HG03378 (cell line): Measurements from ENCODE around the gene PLA2G4D.

ENCODE experiments used
- ATAC-seq: cut with Tn5 transposase; IDR thresholded peaks from one replicate; pipeline ENCODE4 v1.9.1; 2021; ENCODE audit warnings: mild to moderate bottlenecking, moderate library complexity; ENCODE audit not compliant: unreplicated experiment

Gene PLA2G4D

DNA sequence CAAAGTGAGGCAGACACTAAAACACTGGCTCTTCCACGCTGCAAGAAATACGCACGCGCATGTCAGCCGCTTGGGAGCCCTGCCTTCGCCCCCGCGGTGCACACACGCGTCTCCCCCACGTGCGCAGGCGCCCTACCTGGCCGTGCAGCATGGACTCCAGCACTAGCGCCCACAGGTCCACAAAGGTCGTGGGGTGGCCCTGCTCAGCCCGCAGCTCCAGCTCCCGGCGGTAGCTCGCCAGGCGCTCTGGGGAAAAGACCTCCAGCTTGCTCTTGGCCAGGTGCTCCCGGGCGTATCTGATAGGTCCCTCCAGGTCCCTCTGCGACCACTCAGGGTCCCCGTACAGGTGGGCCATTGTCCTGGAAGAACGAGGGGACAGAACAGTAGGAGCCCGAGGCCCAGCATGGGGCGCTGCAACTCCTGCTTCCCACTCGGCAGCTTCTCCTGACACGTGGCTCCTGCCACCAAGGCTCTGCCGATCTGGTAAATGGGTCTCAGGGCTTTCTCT, 14.9 kb downstream of the PLA2G4D start:
- no peak for ATAC-seq

DNA sequence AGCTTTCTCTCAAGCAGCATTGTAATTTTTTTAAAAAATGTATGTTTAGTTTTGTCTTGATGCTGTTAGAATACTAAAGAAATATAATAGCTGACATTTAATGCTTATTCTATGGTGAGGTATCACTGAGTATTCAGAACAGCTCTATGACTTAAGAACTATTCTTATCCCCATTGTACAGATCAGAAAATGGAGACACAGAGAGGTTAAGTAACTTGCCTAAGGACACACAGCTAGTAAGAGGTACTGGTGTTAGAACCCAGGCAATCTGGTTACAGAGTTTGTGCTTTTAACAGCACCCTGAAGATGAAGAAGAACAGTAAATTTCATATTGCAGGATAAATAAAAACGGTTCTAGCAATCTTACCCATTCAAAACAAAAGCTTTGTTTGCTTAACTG, 15.5 kb downstream of the PLA2G4D start:
- ATAC-seq: no peak

DNA sequence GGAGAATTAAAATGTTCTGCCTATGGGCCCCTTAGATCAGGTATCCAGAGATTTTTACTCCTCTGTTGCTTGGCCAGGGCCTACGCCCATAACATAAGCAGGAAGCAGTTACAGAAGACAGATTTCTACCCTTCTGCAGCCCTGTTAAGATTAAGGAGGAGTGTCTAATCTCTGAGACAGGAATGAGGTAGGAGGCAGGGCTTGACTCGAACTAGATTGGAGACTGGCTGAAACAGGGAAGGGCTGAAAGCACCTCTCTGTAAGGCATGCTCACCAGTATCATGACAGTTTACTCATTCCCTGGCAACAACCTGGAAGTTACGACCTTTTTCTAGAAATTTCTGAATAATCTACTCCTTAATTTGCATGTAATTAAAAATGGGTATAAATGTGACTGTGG, 16.7 kb downstream of the PLA2G4D start:
- no peak for ATAC-seq

DNA sequence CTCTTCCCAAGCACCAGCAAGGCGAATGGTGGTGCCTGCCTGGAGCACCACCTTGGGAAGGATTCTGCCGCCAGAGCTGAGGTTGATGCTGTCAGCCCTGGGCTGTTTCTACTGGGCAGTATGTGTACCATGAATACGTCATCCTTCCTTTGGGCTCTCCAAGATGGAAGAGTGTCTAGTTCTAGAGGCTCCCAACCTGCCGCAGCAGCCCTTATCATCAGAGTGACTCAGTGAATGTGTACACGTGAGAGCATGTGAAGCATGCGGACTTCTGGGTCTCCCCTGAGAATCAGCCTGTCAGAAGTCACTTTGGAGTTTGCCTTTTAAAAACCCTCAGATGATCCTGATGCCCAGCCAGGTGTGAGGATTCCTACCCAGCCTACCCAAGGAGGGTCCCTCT, 20.9 kb downstream of the PLA2G4D start:
- no peak for ATAC-seq

DNA sequence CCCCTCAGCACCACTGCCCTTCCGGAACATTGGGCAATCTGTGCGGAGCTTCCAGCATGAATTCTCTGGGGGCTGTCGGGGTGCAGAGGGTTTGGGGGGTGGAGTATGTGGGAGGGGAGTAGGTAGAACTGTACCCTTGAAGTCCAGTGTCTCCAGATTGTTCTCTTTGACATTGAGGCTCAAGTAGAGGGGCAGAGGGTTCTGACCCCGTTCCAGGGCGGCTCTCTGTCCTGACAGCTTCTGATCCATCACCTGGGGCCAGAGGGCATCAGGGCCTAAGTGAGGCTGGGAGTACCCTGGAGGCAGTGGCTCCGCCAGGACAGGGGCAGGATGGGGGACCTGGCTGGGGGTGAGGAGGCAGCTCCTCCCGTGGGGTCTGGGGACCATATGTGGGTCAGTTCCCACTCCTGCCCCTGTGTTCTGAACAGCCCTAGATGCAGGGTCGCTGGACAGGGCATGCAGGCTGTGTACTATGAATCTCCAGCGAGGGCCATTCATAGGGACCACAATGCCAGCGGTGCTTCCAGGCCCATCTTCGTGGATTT, 22.1 kb downstream of the PLA2G4D start:
- no peak for ATAC-seq

DNA sequence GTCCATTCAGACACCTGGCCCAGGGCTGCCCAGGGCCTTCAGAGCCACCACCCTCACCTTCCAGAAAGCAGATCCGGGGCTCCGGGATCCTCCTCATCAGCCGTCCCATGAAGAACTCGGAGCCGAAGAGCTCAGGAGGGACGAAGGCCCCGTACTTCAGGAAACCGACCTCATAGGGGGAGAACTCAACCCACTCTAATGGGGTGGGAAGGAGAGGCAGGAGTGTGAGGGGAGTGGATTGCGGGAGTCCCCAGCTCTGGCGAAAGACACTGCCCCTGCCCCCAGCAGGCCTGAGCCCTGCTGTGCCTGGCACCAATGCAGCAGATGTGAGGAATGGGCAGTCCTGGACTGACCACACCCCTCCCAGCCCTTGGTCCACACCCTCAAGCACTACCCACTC, 22.6 kb downstream of the PLA2G4D start:
- no peak for ATAC-seq

DNA sequence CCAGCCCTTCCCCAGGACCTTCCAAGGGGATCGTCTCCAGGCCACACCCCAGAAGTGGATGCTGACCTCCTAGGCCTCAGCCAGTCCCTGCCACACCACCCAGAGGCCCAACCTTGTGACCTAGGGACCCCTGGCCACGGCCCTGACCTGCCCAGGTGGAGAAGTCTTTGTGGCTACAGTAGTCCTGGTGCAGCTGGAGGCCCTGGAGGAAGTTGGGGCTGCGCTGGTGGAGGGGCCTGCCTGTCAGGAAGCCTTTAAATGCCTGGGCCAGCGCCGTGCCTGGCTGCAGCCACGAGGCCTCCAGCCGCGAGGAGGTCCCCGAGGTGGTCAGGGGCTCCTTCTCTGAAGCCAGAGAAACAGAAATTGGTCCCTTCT, 23.4 kb downstream of the PLA2G4D start:
- ATAC-seq: no peak

DNA sequence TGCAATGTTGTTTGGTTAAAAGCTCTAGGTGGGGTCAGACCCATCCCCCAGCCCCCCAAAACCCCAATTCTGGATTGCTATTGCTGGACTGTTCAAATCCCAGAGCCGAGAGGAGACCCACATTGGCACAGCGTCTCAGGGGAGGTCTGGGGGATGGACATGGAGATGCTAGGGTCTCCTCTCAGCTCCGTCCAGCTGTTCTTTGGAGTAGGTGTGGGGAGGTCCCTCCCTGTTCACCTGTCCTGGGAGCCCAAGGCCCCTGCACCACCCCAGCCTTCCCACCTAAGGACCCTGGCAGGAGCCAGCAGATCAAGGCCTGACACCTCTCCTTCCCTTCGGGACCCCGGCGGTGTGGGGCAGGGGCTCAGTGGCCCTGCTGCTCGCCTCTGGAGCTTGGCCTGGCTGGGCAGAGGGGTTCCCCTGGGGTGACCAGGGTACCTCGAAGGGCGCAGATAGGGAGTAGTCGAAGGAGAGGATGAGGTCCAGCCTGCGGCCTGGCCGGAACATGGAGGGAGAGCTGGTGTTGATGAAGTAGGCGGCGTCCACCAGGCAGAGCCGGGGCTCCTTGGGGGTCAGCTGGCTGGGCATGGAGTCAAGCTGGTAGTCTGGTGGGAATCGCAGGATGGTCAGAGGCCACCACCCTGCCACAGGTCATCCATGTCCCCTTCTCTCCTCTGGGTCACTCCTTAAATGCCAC, 23.9 kb downstream of the PLA2G4D start:
- no peak for ATAC-seq

DNA sequence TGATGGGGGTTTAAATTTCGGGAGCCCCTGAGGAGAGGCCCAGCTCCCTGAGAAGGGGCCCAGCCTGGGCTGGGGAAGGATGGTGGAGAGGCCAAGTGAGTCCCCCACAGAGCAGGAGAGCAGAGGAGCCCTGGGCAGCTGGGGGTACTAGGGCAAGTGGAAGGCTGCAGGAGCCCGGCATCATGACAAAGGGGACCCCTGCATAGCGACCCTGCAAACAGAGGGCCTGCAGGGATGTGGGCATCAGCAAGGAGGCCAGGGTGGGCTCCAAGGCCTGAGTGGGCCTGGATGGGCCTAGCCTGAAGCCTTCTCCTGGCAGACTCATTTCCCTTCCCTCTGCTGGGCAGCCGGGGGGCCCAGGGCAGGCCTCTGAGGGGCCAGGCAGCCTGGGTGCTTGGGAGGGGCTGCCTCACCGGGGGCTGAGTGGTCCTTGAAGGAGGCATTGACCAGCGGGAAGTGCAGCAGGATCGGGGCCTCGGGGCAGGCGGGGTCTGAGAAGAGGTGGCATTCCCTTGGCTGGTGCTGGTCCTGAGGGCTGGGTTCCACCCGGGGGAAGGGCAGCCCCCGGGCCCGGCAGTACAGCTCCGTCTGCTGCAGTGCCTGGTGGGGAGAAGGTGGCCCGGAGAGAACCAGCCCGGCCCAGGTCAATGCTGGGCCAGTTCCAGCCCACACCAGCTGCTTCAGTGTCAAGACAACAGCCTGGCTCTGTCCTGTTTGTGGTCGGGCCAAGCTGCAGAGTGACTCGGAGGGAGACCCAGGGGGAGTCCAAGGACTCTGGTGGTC, 24.7 kb downstream of the PLA2G4D start:
- ATAC-seq: no peak

DNA sequence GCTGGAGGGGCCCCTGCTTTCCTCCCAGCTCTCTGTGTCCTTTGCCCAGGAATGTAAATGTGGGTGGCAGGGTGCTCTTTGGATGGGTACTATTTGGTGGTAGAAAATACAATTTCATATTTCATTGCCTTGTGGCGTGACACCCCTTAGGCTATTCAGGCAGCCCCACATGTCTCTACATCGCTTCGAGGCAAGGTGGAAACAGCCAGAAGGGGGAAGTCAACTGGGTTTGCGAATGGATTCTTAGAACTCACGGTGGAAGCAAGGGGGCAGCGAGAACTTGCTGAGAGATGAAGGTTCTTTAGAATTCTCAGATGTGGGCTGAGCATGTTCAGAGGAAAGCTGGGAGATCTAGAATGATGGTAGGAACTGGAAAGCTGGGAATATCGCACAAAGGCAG, 25.3 kb downstream of the PLA2G4D start:
- ATAC-seq: no peak

DNA sequence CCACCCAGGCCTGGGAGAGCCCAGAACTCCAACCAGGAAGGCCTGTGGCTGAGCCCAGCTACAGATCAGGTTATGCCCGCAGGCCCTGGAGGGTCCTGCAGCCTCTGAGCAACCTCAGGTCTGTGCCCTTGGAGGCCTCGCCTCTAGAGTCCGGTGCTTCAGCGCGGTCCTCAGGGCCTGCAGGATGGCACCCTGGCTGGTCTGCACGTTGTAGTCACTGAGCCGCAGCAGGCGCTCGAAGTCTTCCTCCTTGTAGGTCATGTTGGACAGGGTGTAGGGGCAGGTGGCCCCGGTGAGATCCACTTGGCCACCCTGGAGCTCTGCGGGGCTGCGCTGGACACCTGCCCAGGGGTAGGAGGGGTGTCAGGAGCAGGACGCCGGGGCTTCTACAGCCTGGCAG, 25.8 kb downstream of the PLA2G4D start:
- no peak for ATAC-seq

DNA sequence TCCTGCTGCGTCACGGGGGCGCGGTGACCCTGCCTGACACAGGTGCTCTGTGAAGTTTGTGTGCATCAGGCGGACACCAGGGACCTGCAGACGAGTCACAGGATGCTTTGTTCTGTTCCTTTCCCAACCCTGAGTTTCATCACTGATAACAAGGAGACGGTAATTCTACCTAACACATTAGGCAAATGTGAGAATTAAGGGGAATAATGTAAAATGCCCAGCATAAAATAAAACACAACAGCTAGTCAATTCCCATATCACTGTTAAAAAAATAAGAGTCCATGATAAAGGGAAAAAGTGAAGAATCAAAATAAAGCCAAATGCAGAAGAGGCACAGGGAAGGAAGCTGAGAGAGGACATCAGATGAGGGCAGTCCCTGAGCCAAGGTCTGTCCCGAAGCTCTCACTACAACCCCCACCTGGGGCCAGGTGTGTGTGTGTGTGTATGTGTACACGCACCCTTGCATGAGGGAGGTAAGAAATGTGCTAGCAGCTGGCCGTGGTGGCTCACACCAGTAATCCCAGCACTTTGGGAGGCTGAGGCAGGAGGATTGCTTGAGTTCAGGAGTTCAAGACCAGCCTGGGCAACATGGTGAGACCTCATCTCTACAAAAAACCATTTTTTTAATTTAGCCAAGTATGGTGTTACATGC, 27.5 kb downstream of the PLA2G4D start:
- no peak for ATAC-seq

DNA sequence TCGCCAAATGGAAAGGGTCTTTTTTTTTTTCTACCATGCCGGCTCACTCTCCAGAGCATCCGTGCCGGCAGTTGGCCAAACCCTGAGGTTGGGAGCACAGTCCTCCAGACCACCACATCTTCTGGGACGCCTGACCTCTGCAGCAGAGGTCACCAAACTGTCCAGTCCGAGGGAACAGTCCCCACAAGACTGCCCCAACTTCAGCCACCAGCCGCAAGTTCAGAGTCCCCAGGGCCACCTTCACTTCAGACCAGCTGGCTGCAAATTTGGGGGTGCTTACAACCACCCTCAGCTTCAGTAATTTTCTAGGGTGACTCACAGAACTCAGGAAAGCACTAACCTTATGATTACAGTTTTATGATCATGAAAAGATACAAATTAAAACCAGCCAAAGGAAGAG, 28.9 kb downstream of the PLA2G4D start:
- ATAC-seq: no peak

DNA sequence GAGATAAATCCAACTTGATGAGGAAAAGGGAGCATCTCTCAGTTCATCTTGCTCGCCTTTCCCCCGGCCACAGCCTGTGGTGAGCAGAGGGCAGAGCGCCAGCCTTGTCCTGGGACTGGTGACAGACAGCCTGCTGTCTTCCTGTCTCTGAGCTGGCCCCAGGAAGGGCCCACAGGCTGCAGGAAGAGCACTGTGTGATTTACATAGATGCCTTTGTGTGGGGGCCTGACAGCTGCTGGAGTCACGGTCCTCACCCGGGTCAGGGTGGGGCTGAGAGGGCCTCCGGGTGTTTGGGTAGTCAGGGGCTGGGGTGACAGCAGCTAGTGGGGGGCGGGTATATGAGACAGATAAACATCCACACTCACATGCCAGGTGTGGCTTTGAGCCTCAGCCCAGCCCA, 29.3 kb downstream of the PLA2G4D start:
- no peak for ATAC-seq

DNA sequence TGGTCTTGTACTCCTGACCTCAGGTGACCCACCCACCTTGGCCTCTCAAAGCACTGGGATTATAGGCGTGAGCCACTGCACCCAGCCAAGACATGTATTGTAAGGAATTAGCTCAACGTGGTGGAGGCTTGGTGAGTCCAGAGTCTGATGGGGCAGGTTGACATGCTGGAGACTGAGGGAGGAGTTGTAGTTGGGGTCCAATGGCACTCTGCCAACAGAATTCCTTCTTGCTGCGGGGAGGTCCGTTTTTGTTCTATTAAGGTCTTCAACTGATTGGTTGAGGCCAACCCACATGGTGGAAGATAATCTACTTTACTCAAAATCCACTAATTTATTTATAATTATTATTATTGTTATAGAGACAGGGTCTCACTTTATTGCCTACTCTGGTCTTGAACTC, 30.1 kb downstream of the PLA2G4D start:
- no peak for ATAC-seq

DNA sequence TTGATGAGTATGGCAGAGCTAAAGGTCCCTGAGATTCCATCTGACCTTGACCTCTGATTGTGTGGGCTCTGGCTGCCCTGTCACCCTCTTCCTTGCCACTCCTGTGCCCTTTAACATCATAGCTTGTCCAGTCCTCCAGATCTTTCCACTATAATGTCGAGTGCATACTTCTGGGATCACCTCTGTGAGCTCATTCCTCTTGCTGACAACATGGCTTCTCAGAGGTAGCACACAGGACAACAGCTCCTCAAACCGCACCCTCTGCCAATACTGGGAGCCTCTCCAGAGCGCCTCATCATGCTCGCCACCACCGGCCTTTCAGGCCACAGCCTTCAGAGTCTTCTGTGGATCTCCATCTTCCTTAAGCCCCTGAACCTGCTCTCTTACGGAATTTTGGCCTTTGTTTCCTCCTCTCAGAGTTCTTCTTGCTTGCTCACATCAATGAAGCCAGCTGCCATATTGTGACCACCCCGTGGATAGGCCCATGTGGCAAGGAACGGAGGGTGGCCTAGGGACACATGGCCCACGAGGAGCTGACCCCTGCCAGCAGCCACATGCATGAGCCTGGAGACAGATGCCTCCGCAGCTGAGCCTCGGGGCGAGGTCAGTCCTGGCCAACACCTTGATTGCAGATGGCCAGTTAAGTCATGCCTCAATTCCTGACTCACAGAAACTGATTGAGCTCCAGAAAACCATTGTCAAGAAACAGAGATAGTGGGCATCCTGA, 31.1 kb downstream of the PLA2G4D start:
- ATAC-seq: no peak

DNA sequence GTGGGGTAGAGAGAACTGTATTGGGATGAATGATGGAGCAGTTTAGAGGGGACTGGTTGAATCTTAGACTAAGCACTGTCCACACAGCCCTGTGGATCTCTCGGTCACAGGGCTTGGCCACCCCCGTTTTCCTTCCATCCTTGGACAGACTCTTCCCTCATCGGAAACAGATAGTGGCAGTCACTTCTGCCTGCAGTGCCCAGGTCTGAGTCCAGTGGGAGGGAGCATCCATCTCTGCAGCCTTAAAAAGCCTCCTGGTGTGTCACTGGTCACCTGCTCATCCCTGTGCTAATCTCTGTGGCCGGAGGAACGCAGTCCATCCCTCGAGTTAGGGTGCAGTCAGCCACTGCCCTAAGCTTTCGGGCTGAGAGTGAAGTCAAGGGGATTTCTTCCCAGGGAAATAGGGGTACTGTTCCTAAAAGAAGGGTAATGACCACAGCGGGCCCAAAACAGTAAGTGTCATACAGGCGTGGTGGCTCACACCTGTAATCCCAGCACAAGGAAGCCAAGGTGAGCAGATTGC, 32.0 kb downstream of the PLA2G4D start:
- ATAC-seq: no peak

DNA sequence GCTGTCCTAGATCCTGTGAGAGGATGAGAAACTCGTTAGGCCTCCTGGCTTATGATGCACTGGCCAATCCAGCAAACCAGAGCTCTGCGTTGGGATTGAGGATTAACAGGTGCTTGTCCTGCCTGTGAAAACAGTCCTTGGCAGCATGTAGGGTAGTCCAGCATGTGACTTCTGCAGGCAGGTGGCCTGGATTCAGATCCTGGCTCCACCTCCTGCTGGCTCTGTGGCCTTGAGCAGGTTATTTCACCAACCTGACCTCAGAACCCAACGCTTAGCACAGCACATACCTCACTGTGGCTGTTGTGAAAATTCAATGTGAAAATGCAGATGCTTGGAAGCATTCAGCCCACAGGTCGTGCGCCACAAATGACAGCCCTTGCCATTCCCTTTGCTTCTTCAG, 33.6 kb downstream of the PLA2G4D start:
- ATAC-seq: no peak

DNA sequence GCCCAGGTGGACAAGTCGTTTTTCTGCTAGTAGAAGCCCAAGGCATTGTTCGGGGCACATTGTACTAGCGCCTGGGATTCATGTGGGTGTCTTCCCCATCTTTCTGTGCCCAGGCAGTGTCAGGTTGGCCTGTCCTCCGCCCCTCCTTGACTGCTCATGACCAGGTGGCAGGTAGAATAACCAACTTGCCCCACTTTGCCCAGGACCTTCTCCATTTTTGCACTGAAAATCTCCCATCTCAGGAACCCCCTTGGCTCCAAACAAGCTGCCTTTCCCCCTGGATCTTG, 33.9 kb downstream of the PLA2G4D start:
- ATAC-seq: no peak

DNA sequence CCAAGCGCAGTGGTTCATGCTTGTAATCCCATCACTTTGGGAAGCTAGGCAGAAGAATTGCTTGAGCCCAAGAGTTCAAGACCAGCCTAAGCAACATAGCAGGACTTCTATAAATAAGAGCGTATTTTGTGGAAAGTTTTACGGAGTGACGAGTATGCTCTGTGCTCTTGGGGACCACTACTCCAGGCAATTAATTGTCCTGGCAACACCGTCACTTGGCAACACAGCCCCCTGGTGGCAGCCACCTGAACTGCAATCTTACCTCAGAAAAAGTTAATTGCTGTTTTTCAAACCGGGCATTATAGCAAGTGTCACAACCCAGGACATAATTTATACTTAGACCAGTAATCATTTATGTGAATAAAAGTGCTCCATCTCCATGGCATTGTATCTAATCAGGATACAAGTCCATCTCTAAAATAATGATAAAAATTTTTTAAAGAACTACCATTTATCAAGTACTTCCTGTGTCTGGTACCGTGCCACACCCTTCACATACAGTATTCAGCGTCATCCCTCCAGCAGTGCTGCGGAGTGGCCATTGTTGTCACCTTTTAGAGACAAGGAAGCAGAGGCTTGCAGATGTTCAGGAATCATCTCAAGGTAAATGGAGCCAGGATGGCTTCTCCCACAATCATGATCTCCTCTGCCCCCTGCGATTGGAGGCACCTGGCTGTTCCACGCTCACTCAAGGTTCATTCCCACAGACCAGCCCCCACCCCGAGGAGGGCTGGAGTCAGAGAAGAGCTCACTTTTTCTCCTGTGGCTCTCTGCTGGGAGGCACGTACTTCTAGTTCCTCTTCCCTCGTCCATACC, 34.5 kb downstream of the PLA2G4D start:
- ATAC-seq: no peak
